ENCODE data around the gene MDFI.

The MDFI gene

DNA sequence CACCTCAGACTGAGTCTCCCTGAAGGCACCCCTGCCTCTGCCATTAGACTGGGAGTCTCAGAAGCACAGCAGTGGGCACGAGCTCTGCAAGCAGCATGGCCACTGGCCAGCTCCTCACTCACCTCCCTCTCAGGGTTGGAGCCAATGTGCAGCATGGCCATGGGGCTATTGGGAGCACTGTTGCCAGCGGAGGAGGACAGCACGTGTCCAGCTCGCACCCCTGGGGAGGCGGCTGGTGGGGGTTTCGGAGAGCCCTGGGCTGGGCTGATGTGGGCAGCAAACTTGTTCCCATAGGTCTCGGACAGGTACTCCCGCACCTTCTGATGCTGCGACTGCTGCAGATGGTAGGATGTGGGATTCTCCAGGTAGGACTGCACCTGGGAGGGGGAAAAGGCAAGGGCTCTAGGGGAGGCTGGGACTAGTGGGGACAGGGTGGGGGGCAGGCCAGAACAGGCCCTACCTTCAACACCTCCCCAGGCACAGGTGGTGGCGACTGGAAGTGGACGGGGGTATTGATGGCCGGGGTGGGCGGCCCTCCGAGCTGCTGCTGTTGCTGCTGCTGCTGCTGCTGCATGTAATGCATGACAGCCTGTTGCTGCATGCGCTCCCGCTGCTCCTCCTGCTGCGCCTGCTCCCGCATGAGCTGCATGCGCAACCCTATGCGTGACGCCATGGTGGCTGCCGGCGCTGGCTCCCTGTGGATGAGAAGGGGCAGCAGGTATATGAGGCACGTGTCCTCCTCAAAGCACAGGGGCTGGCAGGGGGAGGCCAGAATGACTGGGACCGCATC lies 52.5 kb downstream of the MDFI start:
- DNase-seq: no peak

DNA sequence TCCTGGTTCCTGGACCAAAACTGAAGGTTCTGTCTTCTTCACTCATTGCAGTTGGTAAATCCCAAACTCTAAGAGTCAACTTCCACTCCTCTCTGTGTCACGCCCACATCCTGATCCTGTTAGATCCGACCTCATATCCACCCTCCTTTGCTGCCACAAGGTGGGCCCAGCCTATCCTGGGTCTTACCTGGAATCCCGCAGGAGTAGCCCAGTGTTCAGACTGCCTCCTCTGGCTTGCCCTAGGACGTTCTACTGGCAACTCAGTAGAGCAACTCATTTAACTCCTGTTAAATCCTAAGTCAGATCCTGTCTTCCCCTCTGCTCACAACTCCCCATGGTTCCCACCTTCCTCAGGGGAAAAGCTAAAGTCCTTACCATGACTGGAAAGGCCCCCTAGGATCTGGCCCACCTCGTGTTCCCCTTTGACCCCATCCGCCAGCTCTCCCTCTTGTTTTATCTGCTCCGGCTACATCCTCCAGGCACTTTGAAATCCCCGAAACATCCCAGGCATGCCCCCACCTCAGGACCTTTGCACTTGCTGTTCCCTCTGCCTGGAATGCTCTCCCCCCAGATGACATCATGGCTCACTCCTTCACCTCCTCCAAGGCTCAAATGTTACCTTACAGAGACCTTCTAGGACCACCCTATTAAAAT lies 53.3 kb downstream of the MDFI start:
- DNase-seq: no peak

DNA sequence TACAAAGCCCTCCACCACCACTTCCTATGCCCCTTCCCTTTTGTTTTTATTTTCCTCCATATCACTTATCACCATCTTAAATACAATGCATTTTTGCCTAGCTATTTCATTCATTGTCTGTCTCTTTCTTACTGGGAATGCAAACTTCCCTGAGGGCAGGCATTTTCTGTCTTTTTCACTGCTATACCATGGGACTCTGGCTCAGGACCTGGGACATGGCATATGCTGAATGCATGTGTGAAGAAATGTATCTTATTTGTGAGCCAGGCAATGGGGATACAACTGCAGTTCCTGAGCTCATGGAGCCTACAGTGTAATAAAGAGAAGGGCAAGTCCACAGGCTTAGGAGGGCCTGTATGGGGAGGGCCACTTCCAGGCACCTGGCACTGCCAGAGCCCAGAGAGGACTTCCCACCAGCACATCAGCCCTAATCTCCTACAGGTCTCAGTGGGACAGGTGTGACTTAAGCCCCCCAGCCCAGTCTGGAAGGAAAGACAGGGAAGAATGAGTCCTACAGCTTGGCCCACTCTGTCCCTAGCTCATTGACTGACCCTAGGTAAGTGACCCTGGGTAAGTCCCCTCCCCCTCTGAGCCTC lies 53.9 kb downstream of the MDFI start:
- DNase-seq: no peak

DNA sequence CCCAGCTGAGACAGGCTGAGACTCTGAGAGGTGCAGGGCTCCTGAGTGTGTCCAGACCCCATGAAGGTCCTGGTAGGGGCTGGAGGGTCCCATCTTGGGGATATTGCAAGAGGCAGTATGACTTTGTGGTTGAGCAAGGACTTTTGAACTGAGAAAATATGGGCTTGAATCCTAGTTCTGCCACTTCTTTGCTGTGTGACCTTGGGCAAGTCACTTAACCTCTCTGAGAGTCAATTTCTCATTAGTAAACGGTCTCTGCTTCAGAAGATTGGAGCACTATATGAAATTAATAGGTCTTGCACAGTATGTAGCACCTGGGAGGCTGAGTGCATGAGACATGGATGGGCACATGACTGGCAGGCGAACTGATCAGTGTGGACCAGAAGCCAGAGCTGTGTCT lies 54.5 kb downstream of the MDFI start:
- no peak for DNase-seq

DNA sequence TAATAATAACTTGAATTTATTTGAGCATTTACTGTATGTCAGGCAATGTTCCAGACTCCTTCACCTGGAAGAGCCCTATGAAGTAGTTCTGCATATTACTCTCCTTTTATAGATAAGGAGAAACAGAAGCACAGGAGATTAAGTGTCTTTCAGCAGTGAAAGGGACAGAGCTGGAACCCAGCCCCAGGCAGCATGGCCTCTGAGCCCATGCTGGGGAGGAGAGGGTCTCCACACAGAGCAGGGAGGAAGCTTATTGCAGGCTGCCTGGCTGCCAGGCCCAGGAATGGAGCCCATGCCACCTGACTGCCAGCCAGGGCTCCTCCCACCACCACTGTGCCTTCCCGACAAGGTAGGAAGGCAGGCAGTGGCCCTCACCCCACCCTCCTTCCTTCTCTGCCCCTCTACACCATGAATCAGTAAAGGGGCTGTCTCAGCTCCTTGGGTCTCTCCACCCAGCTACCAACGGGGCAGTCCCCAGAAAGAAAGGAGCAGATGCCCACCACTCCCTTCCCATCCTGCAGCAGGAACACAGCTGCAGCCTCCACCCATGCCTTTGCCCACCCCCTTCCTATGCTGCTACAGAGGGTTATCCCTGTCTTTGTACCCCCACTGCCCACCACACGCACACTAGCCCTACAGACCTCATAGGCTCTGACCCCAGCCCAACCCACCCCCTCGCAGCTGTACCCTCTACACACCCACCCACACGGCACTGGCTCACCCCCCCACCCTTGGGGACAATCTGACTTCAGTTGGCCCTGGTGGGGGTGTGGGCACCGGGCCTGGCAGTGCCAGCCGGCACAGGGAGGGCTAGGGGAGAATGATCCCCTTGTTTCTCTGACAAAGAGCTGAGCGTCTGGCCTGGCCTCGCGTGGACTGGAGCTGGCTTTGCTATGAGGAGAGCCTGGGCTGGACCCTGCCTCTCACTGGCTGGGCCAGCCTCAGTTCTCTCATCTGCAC lies 55.3 kb downstream of the MDFI start:
- no peak for DNase-seq

DNA sequence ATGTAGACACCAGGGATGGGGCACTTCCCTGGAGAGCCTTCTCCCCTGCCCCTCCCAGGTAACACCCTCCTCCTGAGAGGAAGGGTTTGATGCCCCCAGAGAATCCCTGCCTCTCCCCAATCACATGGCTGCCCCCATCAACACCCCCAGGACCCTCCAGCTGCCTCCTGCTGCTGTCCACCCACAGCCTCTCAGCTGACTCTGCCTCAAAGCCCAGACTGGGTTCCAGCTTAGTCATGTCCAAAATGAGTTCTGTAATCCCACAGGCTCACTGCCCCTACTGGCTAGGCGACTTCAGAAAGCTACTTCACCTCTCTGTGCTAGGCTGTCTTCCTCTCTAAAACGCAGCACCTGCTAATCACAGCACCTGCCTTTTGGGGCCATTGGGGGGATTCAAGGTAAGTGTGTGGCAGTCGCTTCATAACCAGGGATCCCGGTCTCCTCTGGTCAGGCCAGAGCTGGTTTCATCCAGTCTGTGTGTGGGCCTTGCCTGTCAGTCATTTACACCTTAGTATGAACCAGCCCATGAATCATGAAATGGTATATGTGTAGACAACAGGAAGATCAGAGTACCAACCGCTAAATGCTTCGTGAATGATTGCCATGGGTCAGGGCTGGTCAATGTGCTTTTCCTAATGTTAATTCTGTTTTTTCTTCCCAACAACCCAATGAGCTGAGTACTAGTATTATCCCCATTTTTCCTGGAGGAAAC lies 56.7 kb downstream of the MDFI start:
- DNase-seq: no peak

DNA sequence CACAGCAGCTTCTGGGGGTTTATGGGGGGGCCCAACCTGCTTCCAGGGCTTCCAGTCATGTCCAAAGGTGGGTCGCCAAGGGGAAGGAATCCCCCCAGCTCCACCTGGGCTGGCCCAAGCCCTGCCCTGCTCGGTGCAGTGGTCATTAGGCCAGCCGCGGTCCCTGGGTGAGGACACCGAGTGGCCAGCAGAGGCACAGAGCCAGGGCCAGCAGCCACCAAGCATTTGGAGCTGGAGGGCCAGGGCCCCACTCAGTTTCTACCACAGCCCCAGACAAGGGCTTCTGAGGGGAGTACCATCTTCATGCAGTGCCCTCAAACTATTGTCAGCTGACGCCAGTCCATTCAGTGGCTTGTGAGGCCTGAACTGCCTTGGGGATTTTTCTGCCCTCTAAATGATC lies 57.6 kb downstream of the MDFI start:
- DNase-seq: no peak

DNA sequence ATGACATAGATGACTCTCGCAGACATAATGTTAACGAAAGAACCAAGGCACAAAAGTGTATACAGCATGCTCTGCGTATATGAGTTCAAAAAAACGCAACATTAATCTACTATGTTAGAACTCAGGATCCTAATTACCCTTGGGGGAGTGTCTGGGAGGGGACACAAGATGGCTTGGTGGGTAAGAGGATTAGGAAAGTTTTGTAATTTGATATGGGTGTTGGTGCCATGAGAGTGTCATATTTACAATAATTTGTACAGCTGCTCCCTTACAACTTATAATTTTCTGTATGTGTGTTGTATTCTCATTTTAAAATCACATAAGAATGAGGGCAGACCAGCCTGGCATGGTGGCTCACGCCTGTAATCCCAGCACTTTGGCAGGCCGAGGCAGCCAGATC lies 58.5 kb downstream of the MDFI start:
- DNase-seq: no peak

DNA sequence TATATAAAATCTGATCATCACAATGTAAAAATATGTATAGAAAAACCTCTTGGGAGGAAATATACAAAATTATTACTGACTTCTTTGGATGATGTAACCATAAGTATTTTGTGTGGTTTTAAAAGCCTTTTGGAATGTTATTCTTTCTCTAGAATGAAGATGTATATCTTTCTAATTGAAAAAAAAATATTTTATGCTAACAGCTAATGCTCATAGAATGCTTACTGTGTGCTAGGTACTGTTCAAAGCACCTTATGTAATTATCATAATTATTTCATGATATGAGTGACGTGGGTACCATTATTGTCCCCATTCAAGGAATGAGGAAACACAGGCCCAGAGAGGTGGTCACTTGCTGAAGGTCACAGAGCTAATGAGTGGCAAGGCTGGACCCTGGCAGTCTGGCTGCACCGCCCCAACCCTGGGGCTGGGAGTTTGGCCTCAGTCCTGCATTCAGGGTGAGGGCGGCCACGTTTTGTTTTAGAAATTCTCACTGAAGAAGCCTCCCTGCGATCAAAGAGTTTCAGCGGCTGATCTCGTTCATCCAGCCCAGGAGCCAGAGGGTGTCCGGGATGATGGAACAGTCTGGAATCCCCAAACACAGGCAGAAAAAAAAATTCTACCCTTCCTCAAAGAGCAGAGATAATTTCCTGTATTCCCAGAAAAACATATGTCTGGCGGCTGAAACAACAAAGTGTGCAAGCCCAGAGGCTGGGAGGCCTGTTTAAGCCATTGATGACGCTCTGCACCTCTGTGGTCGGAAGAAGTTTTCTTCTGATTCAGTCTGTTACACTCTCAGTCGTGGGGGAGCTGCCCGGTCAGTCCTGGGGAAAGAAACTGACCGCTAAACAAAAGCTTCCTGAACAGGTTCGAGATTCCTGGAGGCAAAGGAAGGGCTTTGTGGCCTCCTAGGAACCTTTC lies 59.9 kb downstream of the MDFI start:
- DNase-seq: no peak

DNA sequence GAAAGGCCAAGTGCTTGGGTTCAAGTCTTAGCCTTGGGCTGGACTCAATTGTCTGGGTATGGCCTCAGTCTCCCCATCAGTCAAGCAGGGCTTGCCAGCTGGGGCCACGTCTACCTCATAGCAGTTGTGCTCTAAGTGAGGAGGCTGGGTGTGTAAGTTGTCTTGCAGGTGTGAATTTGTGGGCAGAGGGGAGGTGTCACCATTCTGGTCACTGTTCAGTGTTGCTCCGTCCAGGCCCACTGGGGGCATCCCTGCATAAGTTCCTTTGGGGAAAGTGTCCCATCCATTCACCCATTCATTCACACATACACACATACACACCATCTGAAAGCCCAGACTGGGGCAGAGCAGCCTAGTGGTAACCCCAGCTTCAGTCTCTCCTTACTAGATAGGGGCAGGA lies 60.8 kb downstream of the MDFI start:
- no peak for DNase-seq

DNA sequence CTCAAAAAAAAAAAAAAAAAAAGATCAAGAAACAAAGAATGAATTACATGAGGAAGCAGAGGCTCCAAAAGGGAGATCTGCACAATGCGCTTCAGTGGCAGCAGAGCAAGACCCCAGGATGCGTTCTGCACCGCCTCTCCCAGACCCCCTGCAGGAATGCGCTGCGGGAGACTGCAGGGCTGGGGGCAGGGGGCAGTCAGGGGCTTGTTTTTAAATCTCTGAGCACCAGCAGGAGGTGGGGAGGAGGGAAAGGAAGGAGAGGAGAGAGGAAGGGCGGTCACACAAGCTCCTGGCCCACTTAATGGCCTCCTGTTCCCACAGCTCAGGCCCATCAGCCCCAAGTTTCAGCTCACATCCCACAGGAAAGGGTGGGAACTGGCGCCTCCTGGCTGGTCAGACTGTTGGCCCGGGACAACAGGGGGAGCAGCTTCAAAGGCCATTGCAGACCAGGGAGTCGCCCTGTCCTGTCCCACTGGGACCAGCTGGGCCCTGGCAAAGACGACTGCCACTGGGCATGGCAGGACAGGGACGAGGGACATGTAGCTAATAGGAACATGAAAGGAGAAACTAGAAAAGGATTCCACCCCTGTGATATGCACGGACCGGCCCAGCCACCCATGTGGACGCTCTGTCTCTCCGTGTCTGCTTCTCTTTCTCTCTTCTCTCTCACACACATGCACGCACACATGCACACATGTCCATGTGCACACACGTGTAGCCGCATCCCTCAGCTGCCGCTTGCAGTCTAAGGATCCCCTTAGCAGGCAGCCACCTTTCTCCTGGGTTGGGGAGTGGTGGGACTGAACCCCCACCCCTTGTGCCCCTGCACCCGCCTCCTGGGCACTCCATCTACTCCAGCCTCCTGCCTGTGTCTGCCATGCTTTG lies 62.4 kb downstream of the MDFI start:
- no peak for DNase-seq

DNA sequence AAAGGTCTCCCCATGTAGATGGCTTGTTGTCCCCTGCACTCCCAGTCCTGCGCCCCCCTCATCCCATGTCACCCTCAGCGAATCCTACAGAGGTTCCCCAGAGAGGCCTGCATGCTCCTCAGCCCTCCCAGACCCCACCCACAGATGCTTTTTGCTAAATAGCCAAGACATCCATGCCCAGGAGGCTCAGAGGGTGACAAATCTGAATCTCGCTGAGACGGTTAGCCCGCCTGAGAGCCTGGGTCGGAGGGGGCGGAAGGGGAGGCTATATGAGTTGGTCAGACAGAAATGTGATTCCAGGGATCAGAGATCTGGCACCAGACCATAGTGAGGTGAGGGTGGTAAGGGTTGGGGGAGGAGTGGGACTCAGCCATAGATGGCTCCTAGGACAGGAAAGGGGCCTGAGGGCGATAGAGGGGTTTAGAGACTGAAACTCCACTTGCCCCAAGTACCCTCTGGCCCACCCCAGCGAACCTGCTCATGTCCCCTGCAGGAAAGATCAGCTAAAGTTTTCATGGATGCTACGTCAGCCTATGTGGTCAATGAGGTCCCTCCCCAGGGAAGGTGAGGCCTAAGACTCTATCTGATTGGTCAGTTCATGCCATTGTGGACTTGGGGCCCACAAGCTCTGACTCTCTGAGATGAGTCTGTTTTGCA lies 63.9 kb downstream of the MDFI start:
- no peak for DNase-seq

DNA sequence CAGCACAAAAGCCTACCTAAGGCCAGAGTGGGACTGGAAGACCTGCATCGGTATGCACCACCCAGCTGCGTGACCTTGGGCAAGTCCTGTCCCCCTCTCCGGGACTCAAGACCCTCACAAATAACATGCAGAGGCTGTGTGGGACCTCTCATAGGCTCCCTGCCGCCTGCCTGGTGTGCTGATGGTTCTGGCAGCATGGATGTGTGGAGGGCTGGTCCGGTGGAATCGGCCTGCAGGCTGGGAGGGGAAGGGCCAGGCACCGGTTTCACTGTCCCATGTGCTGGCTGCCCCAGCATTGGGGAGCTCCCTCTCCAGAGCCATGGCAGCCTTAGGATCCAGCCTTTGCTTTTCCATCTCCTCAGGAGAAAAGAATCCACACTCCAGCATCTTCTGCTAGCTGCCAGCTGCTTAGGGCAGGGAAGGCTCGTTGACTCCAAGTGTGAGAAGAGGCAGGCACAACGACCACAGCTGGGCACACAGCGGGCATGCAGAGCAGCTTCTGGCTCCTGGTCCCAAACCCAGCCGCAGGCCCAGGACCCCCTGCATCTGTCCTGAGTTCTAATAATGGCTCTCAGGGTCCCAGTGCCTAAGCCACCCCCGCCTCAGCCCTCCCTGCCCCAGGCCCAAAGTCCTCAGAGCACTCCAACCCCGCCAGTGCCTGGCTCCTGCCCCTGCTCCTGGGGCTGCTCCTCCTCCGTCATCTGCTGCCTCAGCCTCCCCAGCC lies 64.7 kb downstream of the MDFI start:
- DNase-seq: no peak
